Stimulated activated CD4-positive, alpha-beta T cell treated with anti-CD3 and anti-CD28 coated beads, Interleukin-12 subunit alpha, Interleukin-12 subunit beta, amount 100 ng/mL, for 24 hours (primary cell): ENCODE measurements around the gene TTLL6.
"Not testable (repeated sequence)": the region's sequence is repeated elsewhere in the genome, so short reads cannot be mapped to it uniquely, and the experiment has no call there.

Source experiments
- DNase-seq, 2 experiments: peaks; one replicate each; pipeline ENCODE4 v3.0.0-alpha.2; 2020; ENCODE audit warnings: low read depth in 2 of 2

TTLL6 gene

GRCh38 chr17:48816774-48817590, at the start of gene TTLL6:
TTLL6 (minus strand) TSS chr17:48817229; CDS start chr17:48817072, 157 bp downstream.
- peak; percentile 55 to 67 for DNase-seq

GRCh38 chr17:48860456-48860855, 43.4 kb upstream of the TTLL6 start:
- DNase-seq: no peak

GRCh38 chr17:48860034-48860433, 43.0 kb upstream of the TTLL6 start:
- DNase-seq: no peak

GRCh38 chr17:48856122-48856821, 39.2 kb upstream of the TTLL6 start:
- DNase-seq: no peak

- DNase-seq: no peak
Observed at GRCh38 chr17:48854774-48855476, 37.9 kb upstream of the TTLL6 start.

- DNase-seq: no peak
Observed at GRCh38 chr17:48850792-48851323, 33.8 kb upstream of the TTLL6 start.

GRCh38 chr17:48843187-48843900, 26.3 kb upstream of the TTLL6 start:
- DNase-seq: no peak

- DNase-seq: no peak
Observed at GRCh38 chr17:48842746-48843145, 25.7 kb upstream of the TTLL6 start.

GRCh38 chr17:48841395-48841831, 24.4 kb upstream of the TTLL6 start:
- no peak for DNase-seq

- no peak for DNase-seq
Observed at GRCh38 chr17:48840441-48840840, 23.4 kb upstream of the TTLL6 start.

GRCh38 chr17:48837458-48837857, 20.4 kb upstream of the TTLL6 start:
- not testable (repeated sequence) for DNase-seq

- DNase-seq: no peak
Observed at GRCh38 chr17:48835971-48836370, 18.9 kb upstream of the TTLL6 start.

- no peak for DNase-seq
Observed at GRCh38 chr17:48834973-48835372, 17.9 kb upstream of the TTLL6 start.

GRCh38 chr17:48831549-48831883, 14.5 kb upstream of the TTLL6 start:
- DNase-seq: no peak

- peak; percentile 63 to 81 for DNase-seq
Observed at GRCh38 chr17:48830840-48831548, 14.0 kb upstream of the TTLL6 start, which contains the start of gene CALCOCO2. CALCOCO2 (plus strand) TSS chr17:48831035; CDS start chr17:48841708, 10,673 bp downstream.

- DNase-seq: no peak
Observed at GRCh38 chr17:48825446-48826381, 8.7 kb upstream of the TTLL6 start.

GRCh38 chr17:48820936-48821335, 3.9 kb upstream of the TTLL6 start:
- DNase-seq: not testable (repeated sequence)

GRCh38 chr17:48819466-48819865, 2.4 kb upstream of the TTLL6 start:
- DNase-seq: no peak

- DNase-seq: no peak
Observed at GRCh38 chr17:48818361-48818841, 1.4 kb upstream of the TTLL6 start.

GRCh38 chr17:48816438-48816773, 623 bp downstream of the TTLL6 start:
- no peak for DNase-seq
